ENCODE data around the gene UBP1. TPM values are rescaled to one million over a fixed set of nuclear protein-coding genes. Genes with fewer than 3 reads are reported as not detected.
"Not testable (repeated sequence)": the region's sequence is repeated elsewhere in the genome, so short reads cannot be mapped to it uniquely, and the experiment has no call there.

Gene UBP1
- total and polyA plus RNA-seq, 4 donors = 6.8 to 36.9 (median 16.5) TPM

DNA sequence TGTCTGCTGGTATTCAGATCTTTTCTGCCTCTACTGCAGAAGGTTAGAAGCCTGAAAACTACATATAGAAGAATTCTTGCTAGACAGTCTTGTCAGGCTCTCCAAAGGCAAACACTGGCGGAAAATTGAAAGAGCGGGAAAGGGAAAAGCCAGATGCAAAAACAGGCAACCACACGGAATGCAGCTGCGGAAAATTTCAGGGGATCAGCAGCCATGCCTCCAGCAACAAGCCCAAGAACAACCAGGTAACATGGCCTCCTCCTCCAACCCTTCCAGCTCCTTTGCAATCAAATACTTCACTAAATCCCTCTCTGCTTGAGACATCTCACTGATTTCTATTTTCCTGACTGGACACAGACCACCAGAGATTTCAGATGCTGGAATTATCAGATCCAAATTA lies 9.6 kb downstream of the UBP1 start:
- Histone ChIP-seq H3K4me3 (ENCODE audit: low read depth in 1 of 3, low read length in 3 of 3) (no peak overlapping the region), H3K27ac (ENCODE audit: low read depth in 1 of 2, low read length in 2 of 2) (no peak overlapping the region), H3K9ac (ENCODE audit: low read depth in 1 of 2, low read length in 2 of 2) (no peak overlapping the region), H3K4me1 (ENCODE audit: control insufficient read depth in 4 of 4, insufficient read depth in 4 of 4, low read length in 3 of 4) (peaks cover 11 to 45% (median 26%) of the 10 kb centered on the region in 4 donors), H3K36me3 (ENCODE audit: control insufficient read depth in 4 of 4, insufficient read depth in 3 of 4, low read depth in 1 of 4, low read length in 3 of 4) (no peaks in the 10 kb centered on the region), H3K27me3 (ENCODE audit: control insufficient read depth in 4 of 4, insufficient read depth in 4 of 4, low read length in 3 of 4) (no peaks in the 10 kb centered on the region), H3K9me3 (ENCODE audit: control insufficient read depth in 4 of 4, low read length in 3 of 4) (no peaks in the 10 kb centered on the region)
- TF ChIP-seq SP1 (IDR thresholded peaks at IDR 0.05) (no peak), RXRA (IDR thresholded peaks at IDR 0.05) (no peak), FOXA2 (IDR thresholded peaks at IDR 0.05) (no peak), HNF4A (conservative IDR thresholded peaks at IDR 0.05) (no peak), YY1 (IDR thresholded peaks at IDR 0.05) (no peak), GABPA (IDR thresholded peaks at IDR 0.05 in 1 of 2, conservative IDR thresholded peaks at IDR 0.05 in 1 of 2) (no peak), EGR1 (IDR thresholded peaks at IDR 0.05; ENCODE audit: low read depth in 2 of 2) (no peak), JUND (IDR thresholded peaks at IDR 0.05) (no peak), NR2F2 (IDR thresholded peaks at IDR 0.05) (no peak), ATF3 (IDR thresholded peaks at IDR 0.05) (no peak), ZBTB33 (IDR thresholded peaks at IDR 0.05) (no peak), FOXA1 (IDR thresholded peaks at IDR 0.05) (no peak), HNF4G (IDR thresholded peaks at IDR 0.05) (no peak), RAD21 (IDR thresholded peaks at IDR 0.05) (no peak), TAF1 (conservative IDR thresholded peaks at IDR 0.05) (no peak)
- TF ChIP-seq, protein P1, sequence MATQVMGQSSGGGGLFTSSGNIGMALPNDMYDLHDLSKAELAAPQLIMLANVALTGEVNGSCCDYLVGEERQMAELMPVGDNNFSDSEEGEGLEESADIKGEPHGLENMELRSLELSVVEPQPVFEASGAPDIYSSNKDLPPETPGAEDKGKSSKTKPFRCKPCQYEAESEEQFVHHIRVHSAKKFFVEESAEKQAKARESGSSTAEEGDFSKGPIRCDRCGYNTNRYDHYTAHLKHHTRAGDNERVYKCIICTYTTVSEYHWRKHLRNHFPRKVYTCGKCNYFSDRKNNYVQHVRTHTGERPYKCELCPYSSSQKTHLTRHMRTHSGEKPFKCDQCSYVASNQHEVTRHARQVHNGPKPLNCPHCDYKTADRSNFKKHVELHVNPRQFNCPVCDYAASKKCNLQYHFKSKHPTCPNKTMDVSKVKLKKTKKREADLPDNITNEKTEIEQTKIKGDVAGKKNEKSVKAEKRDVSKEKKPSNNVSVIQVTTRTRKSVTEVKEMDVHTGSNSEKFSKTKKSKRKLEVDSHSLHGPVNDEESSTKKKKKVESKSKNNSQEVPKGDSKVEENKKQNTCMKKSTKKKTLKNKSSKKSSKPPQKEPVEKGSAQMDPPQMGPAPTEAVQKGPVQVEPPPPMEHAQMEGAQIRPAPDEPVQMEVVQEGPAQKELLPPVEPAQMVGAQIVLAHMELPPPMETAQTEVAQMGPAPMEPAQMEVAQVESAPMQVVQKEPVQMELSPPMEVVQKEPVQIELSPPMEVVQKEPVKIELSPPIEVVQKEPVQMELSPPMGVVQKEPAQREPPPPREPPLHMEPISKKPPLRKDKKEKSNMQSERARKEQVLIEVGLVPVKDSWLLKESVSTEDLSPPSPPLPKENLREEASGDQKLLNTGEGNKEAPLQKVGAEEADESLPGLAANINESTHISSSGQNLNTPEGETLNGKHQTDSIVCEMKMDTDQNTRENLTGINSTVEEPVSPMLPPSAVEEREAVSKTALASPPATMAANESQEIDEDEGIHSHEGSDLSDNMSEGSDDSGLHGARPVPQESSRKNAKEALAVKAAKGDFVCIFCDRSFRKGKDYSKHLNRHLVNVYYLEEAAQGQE (IDR thresholded peaks at IDR 0.05) = no peak
- no peak for DNase-seq (ENCODE audit: low spot score)
- 94% methylated on average over 4 of the region's 4 CpGs for WGBS

- TF ChIP-seq HNF4A (conservative IDR thresholded peaks at IDR 0.05) = no peak
- no peak for TF ChIP-seq ZBTB33 (IDR thresholded peaks at IDR 0.05)
- TF ChIP-seq RXRA (IDR thresholded peaks at IDR 0.05) = no peak
- no peak for TF ChIP-seq MAX (IDR thresholded peaks at IDR 0.05)
- no peak for TF ChIP-seq GABPA (IDR thresholded peaks at IDR 0.05 in 1 of 2, conservative IDR thresholded peaks at IDR 0.05 in 1 of 2)
- TF ChIP-seq NR2F2 (IDR thresholded peaks at IDR 0.05) = no peak
- TF ChIP-seq CTCF (IDR thresholded peaks at IDR 0.05; ENCODE audit: low read depth, low read length, missing input control) = no peak
- TF ChIP-seq TAF1 (conservative IDR thresholded peaks at IDR 0.05) = no peak
- no peak for TF ChIP-seq HNF4G (IDR thresholded peaks at IDR 0.05)
- Histone ChIP-seq H3K4me3 (ENCODE audit: low read depth in 1 of 3, low read length in 3 of 3) (no peak overlapping the region), H3K27me3 (ENCODE audit: control insufficient read depth in 4 of 4, insufficient read depth in 4 of 4, low read length in 3 of 4) (no peaks in the 10 kb centered on the region), H3K27ac (ENCODE audit: low read depth in 1 of 2, low read length in 2 of 2) (no peak overlapping the region), H3K9me3 (ENCODE audit: control insufficient read depth in 4 of 4, low read length in 3 of 4) (no peaks in the 10 kb centered on the region), H3K36me3 (ENCODE audit: control insufficient read depth in 4 of 4, insufficient read depth in 3 of 4, low read depth in 1 of 4, low read length in 3 of 4) (no peaks in the 10 kb centered on the region), H3K9ac (ENCODE audit: low read depth in 1 of 2, low read length in 2 of 2) (no peak overlapping the region), H3K4me1 (ENCODE audit: control insufficient read depth in 4 of 4, insufficient read depth in 4 of 4, low read length in 3 of 4) (peaks cover 11 to 47% (median 23%) of the 10 kb centered on the region in 4 donors)
- 98% methylated on average over 1 of the region's 1 CpG for WGBS
- DNase-seq (ENCODE audit: low spot score) = no peak
Observed at GRCh38 chr3:33430061-33430460, 10.1 kb downstream of the UBP1 start.

GRCh38 chr3:33429306-33429705 lies 10.9 kb downstream of the UBP1 start:
- H3K4me1 ChIP-seq (ENCODE audit: control insufficient read depth in 4 of 4, insufficient read depth in 4 of 4, low read length in 3 of 4) = peaks cover 12 to 53% (median 24%) of the 10 kb centered on the region in 4 donors
- not testable (repeated sequence) for DNase-seq (ENCODE audit: low spot score); H3K9me3 ChIP-seq (ENCODE audit: control insufficient read depth in 4 of 4, low read length in 3 of 4); H3K36me3 ChIP-seq (ENCODE audit: control insufficient read depth in 4 of 4, insufficient read depth in 3 of 4, low read depth in 1 of 4, low read length in 3 of 4); H3K27me3 ChIP-seq (ENCODE audit: control insufficient read depth in 4 of 4, insufficient read depth in 4 of 4, low read length in 3 of 4); H3K9ac ChIP-seq (ENCODE audit: low read depth in 1 of 2, low read length in 2 of 2); H3K27ac ChIP-seq (ENCODE audit: low read depth in 1 of 2, low read length in 2 of 2); H3K4me3 ChIP-seq (ENCODE audit: low read depth in 1 of 3, low read length in 3 of 3)
- WGBS = 62% methylated on average over 2 of the region's 2 CpGs

All from liver (tissue), 9 donors.